Measurements from ENCODE around the gene C17orf50. TPM values are rescaled to one million over a fixed set of nuclear protein-coding genes. Genes with fewer than 3 reads are reported as not detected.

C17orf50 gene
- polyA plus RNA-seq, 2 of the 4 experiments (the other 2 are of a cell fraction), result 0.19 to 0.22 TPM

DNA sequence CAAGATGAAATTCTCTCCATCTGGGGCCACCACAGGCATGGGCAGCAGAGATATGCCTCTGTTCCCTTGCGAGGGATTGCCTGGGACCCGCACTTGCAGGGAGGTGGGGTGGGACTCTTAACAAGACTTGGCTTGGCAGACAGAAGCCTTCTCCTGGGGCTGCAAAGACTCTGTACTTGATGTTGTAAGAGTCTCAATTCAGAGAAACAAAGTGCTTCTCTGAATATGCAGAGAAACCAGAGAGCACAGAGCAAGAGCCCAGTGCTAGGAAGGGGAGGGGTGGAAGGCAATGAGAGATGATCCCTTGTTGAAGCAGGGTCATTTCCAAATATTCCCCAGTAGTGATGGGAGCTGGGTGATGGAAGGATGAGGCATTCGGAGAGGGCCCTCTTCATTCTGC, 32.6 kb downstream of the C17orf50 start:
- ChIA-PET POLR2A (no interaction called here), CTCF (interaction anchor here (10.3 to 30.3 kb wide), 2 partner anchors 14 to 25 kb away, joined by 170 to 2039 read pairs; partner anchors contain the start of genes C17orf50, GAS2L2 and TAF15)
- Histone ChIP-seq H3K4me1 (peaks cover 29% of the 10 kb centered on the region), H3K4me2 (no peak overlapping the region), H3K4me3 (no peak overlapping the region), H3K9me3 (no peaks in the 10 kb centered on the region), H3K27ac (0 out of 6 replicates have a peak overlapping the region, but pooled peaks of 1 of the 2 experiments have one; percentile 13)
- WGBS (ENCODE audit: missing lambda C conversion rate), result 97% methylated on average over 3 of the region's 3 CpGs
- ATAC-seq (no peak), DNase-seq (ENCODE audit: low read depth in 1 of 2, low spot score in 1 of 2) (no peak), FAIRE-seq (no peak)
- TF ChIP-seq JUN (IDR thresholded peaks at IDR 0.05), result no peak
- no peak for TF ChIP-seq JUNB (IDR thresholded peaks at IDR 0.05)

DNA sequence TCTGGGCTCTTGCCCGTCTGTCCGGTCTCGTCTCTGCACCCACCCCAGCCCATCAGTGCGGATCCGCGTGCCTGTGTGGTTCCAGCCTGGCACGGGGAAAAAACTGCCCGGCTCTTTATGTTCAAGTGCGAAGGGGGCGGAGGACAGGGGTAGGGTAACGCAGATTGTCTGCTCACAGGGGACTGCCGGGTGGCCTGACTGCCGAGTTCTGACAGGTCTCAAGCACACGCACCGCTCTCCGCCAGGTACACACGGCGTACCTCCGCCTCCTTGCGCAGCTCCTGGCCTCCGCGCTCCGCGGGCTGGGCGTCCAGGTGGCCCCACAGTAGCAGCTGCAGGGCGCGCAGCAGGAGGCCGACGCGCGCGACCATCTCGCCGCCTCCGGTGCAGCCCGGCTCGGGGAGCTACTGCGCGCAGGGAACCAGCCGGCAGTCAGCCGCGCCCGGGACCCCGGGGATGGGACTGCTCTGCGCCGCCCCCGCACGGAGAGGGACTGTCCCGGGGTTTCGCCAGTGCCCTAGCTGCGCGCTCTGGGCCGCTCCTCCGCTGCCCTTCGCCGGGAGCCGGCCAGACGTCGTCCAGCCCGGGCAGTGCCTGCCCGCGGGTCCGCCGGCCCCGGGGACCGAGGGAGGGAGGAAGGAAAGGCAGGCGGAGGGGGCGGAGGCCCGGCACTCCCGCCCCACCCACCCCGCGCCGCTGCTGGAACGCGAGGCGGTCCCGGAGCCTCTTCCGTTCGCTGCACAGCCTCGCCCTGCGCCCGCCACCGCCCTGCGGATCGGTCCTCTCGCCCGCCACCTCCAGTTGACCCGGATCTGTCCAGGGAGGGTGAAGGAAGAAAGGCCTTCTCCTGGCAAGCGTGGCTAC, 34.6 kb downstream of the C17orf50 start, which contains the start of gene MMP28:
MMP28 (minus strand) TSS at position 635 of the 864 bp plus-strand sequence; CDS start at position 371, 264 bp downstream.
- no peak for FAIRE-seq
- CTCF ChIA-PET, result interaction anchor here (10.3 to 30.3 kb wide), 2 partner anchors 12 to 27 kb away, joined by 170 to 2039 read pairs; partner anchors contain the start of genes C17orf50, GAS2L2 and TAF15
- peak; percentile 83 to 86 for ATAC-seq
- Histone ChIP-seq H3K9me3 (no peaks in the 10 kb centered on the region), H3K27ac (peak within 1 kb of the TSS; percentile 74 to 90), H3K4me2 (peak within 1 kb of the TSS; percentile 88), H3K4me1 (peaks cover 19% of the 10 kb centered on the region), H3K4me3 (peak within 1 kb of the TSS; percentile 56)
- peak; percentile 52 to 70 for DNase-seq (ENCODE audit: low read depth in 1 of 2, low spot score in 1 of 2)
- 28% methylated on average over 36 of the region's 89 CpGs for WGBS (ENCODE audit: missing lambda C conversion rate)
- peak in 1 of 2 experiments; percentile 33; a peak in 1 of 5 replicates for TF ChIP-seq JUN (IDR thresholded peaks at IDR 0.05)
- TF ChIP-seq, protein P1, sequence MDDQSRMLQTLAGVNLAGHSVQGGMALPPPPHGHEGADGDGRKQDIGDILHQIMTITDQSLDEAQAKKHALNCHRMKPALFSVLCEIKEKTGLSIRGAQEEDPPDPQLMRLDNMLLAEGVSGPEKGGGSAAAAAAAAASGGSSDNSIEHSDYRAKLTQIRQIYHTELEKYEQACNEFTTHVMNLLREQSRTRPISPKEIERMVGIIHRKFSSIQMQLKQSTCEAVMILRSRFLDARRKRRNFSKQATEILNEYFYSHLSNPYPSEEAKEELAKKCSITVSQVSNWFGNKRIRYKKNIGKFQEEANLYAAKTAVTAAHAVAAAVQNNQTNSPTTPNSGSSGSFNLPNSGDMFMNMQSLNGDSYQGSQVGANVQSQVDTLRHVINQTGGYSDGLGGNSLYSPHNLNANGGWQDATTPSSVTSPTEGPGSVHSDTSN (IDR thresholded peaks at IDR 0.05), result no peak
- TF ChIP-seq, protein P2, sequence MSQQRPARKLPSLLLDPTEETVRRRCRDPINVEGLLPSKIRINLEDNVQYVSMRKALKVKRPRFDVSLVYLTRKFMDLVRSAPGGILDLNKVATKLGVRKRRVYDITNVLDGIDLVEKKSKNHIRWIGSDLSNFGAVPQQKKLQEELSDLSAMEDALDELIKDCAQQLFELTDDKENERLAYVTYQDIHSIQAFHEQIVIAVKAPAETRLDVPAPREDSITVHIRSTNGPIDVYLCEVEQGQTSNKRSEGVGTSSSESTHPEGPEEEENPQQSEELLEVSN (IDR thresholded peaks at IDR 0.05; ENCODE audit: borderline replicate concordance, low read depth), result peak; percentile 62; the same call in 1 of the 2 replicates
- 0 out of 3 replicates have a peak, but pooled peaks have one; percentile 11 for TF ChIP-seq SMC3 (IDR thresholded peaks at IDR 0.05)
- peak; percentile 43 for TF ChIP-seq POLR2A (IDR thresholded peaks at IDR 0.05; ENCODE audit: low read length)
- POLR2A ChIA-PET, result interaction anchor here (0.5 to 1.7 kb wide), 3 partner anchors 14 to 56 kb away, joined by 3 to 6 read pairs (median 5); partner anchors contain the start of gene TAF15

DNA sequence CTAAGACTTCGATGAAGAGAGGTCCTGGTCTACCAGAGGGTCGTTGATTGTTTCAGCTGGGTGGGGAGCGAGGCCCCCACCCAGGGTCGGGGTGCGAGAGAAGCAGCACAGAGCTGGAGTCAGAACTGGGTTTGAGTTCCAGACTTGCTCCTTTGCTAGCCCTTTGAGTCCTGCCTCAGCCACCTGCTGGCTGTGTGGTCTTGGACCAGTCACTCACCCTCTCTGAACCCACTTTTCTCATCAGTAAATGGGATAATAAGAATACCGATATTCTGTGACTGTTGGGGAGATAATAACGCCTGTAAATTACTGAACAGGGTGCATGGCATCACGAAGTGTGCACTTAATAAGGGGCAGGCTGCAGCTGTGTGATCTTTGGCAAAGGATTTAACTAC, 35.2 kb downstream of the C17orf50 start:
- FAIRE-seq, result no peak
- peaks cover 18% of the 10 kb centered on the region for H3K4me1 ChIP-seq
- ChIA-PET POLR2A (interaction anchor here (1.1 to 1.7 kb wide), 3 partner anchors 13 to 32 kb away, joined by 3 to 6 read pairs (median 5); partner anchors contain the start of gene TAF15), CTCF (interaction anchor here (10.3 to 30.3 kb wide), 2 partner anchors 11 to 27 kb away, joined by 170 to 2039 read pairs; partner anchors contain the start of genes C17orf50, GAS2L2 and TAF15)
- peak; percentile 8 to 12; a peak in 3 of 6 replicates for ATAC-seq
- 17% methylated on average over 8 of the region's 8 CpGs for WGBS (ENCODE audit: missing lambda C conversion rate)
- peak overlapping the region; percentile 88 for H3K4me2 ChIP-seq
- H3K27ac ChIP-seq, result peak overlapping the region; percentile 74 to 90
- TF ChIP-seq HDAC2 (IDR thresholded peaks at IDR 0.05) (peak; percentile 44; the same call in 1 of the 2 replicates), ZFP36 (IDR thresholded peaks at IDR 0.05; ENCODE audit: borderline replicate concordance, partially characterized antibody) (peak; percentile 91), RARB (CRISPR knock-in tag; IDR thresholded peaks at IDR 0.05) (no peak), CHD2 (IDR thresholded peaks at IDR 0.05; ENCODE audit: low read length, partially characterized antibody) (no peak), POLR2A (IDR thresholded peaks at IDR 0.05; ENCODE audit: low read length) (no peak), JUNB (IDR thresholded peaks at IDR 0.05) (no peak), HOXB13 (CRISPR knock-in tag; IDR thresholded peaks at IDR 0.05; ENCODE audit: low read depth) (no peak), KDM1A (IDR thresholded peaks at IDR 0.05; ENCODE audit: low read depth) (peak; percentile 94), NPAS2 (CRISPR knock-in tag; IDR thresholded peaks at IDR 0.05; ENCODE audit: borderline replicate concordance) (no peak), ESRRA (IDR thresholded peaks at IDR 0.05; ENCODE audit: borderline replicate concordance, low read length) (no peak), ZSCAN20 (CRISPR knock-in tag; IDR thresholded peaks at IDR 0.05) (no peak)
- TF ChIP-seq, protein P1 (IDR thresholded peaks at IDR 0.05), result no peak
- TF ChIP-seq, protein P3, sequence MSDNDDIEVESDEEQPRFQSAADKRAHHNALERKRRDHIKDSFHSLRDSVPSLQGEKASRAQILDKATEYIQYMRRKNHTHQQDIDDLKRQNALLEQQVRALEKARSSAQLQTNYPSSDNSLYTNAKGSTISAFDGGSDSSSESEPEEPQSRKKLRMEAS (IDR thresholded peaks at IDR 0.05), result no peak
- H3K4me3 ChIP-seq, result peak overlapping the region; percentile 56
- no peaks in the 10 kb centered on the region for H3K9me3 ChIP-seq
- DNase-seq (ENCODE audit: low read depth in 1 of 2, low spot score in 1 of 2), result no peak

Data from A549 (cell line).